GM12878 (cell line): ENCODE data around the gene PDE7B.

Source experiments
- CHD1 ChIP-seq: IDR thresholded peaks from 2 replicates; pipeline ENCODE4 v1.6.1; 2012; ENCODE audit warnings: low read depth, low read length, improper control_type of control experiment
- CTCF ChIP-seq, 3 experiments: IDR thresholded peaks in 2 of 3; conservative IDR thresholded peaks in 1 of 3; 2 replicates each; pipeline ENCODE4 v1.5.1; 2011; ENCODE audit warnings: low read depth in 3 of 3, low read length in 3 of 3, mild to moderate bottlenecking in 3 of 3, control low read depth in 2 of 3, moderate library complexity in 2 of 3, inconsistent platforms in 1 of 3, mixed read lengths in 1 of 3; ENCODE audit not compliant: control insufficient read depth in 2 of 3, insufficient read depth in 1 of 3; ENCODE audit errors: extremely low read depth in 1 of 3
- ELK1 ChIP-seq: IDR thresholded peaks from 2 replicates; pipeline ENCODE4 v1.6.1; 2012; ENCODE audit warnings: low read depth, low read length, improper control_type of control experiment
- FOS ChIP-seq: IDR thresholded peaks from 3 replicates; pipeline ENCODE4 v1.6.1; 2011; ENCODE audit warnings: borderline replicate concordance; ENCODE audit not compliant: insufficient read length; ENCODE audit errors: extremely low read depth
- MAX ChIP-seq: IDR thresholded peaks from 2 replicates; pipeline ENCODE4 v1.6.1; 2012; ENCODE audit warnings: low read depth, low read length, improper control_type of control experiment
- MTA2 ChIP-seq: fragments of 450-650 bp; IDR thresholded peaks from 2 replicates; pipeline ENCODE4 v1.6.1; 2016; ENCODE audit warnings: low read depth, mild to moderate bottlenecking, moderate library complexity
- NRF1 ChIP-seq: conservative IDR thresholded peaks from 2 replicates; pipeline ENCODE4 v1.6.1; 2011; ENCODE audit warnings: mild to moderate bottlenecking, low read depth, low read length, improper control_type of control experiment
- PKNOX1 ChIP-seq: fragments of 450-650 bp; IDR thresholded peaks from 2 replicates; pipeline ENCODE4 v1.6.1; 2016; ENCODE audit warnings: mild to moderate bottlenecking
- POLR2A ChIP-seq: IDR thresholded peaks from 2 replicates; pipeline ENCODE4 v1.6.1; 2011; ENCODE audit warnings: low read depth, mild to moderate bottlenecking, low read length
- POLR2AphosphoS5 ChIP-seq: IDR thresholded peaks from 2 replicates; pipeline ENCODE4 v1.6.1; 2011; ENCODE audit warnings: mild to moderate bottlenecking, low read length, inconsistent platforms
- SIX5 ChIP-seq: IDR thresholded peaks from 2 replicates; pipeline ENCODE4 v1.6.1; 2011; ENCODE audit warnings: mild to moderate bottlenecking, low read depth, low read length, moderate library complexity; ENCODE audit not compliant: severe bottlenecking
- USF2 ChIP-seq: IDR thresholded peaks from 2 replicates; pipeline ENCODE4 v1.6.1; 2011; ENCODE audit warnings: low read depth, low read length, improper control_type of control experiment, borderline replicate concordance
- ZNF24 ChIP-seq: fragments of 450-650 bp; IDR thresholded peaks from 2 replicates; pipeline ENCODE4 v1.6.1; 2017; ENCODE audit warnings: antibody characterized with exemption, mild to moderate bottlenecking
- ZNF274 ChIP-seq: IDR thresholded peaks from one replicate; pipeline ENCODE4 v1.8.0; 2011; ENCODE audit not compliant: insufficient read length, insufficient read depth

DNA sequence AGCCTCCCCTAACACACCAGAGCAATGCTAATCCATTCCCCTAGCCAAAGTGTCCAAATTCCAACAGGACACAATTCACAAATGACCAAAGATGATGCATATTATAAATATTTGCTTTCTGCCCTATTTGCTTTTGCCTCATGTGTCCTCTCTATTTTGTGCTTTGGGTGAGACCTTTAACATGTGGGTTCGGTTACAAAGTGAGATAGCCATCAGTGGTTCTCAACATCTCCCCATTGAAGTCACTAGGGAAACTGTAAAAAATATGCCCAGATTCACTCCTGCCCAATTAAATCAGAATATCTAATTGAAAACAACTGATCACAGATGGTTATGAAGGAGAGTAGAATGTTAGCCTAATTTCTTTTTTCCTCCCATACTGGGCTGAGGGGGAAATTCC, 239.4 kb downstream of the PDE7B start:
- no peak for TF ChIP-seq POLR2A
- TF ChIP-seq ZNF24: no peak
- TF ChIP-seq USF2: no peak
- no peak for TF ChIP-seq ZNF274
- no peak for TF ChIP-seq CHD1
- TF ChIP-seq MAX: no peak
- no peak for TF ChIP-seq CTCF (IDR thresholded peaks at IDR 0.05 in 2 of 3, conservative IDR thresholded peaks at IDR 0.05 in 1 of 3; ENCODE audit: control insufficient read depth in 2 of 3, extremely low read depth in 1 of 3, insufficient read depth in 1 of 3, low read depth in 3 of 3, low read length in 3 of 3)
- TF ChIP-seq NRF1: no peak
- no peak for TF ChIP-seq FOS
- TF ChIP-seq ELK1: no peak
- TF ChIP-seq SIX5: no peak
- TF ChIP-seq PKNOX1: no peak
- TF ChIP-seq POLR2AphosphoS5: no peak
- no peak for TF ChIP-seq MTA2
